PFSK-1 (cell line): Measurements from ENCODE around the gene LIPM.

Experiments used
- FOXP2 ChIP-seq: optimal IDR thresholded peaks from 2 replicates; pipeline ENCODE3; 2011; ENCODE audit warnings: borderline replicate concordance, control low read depth, inconsistent platforms; ENCODE audit not compliant: insufficient read depth; ENCODE audit errors: extremely low read length, extremely low read depth
- POLR2AphosphoS5 ChIP-seq: IDR thresholded peaks from 2 replicates; pipeline ENCODE4 v1.6.1; 2012; ENCODE audit warnings: low read depth, mild to moderate bottlenecking, control low read depth, low read length, moderate library complexity
- REST ChIP-seq, 2 experiments: IDR thresholded peaks; 2 replicates each; pipeline versions ENCODE4 v1.6.1 to v1.8.0; 2011 to 2012; ENCODE audit warnings: low read depth in 2 of 2, low read length in 2 of 2, control low read depth in 1 of 2, inconsistent platforms in 1 of 2, mild to moderate bottlenecking in 1 of 2, moderate library complexity in 1 of 2; ENCODE audit not compliant: insufficient read depth in 1 of 2
- SIN3A ChIP-seq: IDR thresholded peaks from 2 replicates; pipeline ENCODE4 v1.6.1; 2012; ENCODE audit warnings: mild to moderate bottlenecking, low read length, moderate library complexity, borderline replicate concordance; ENCODE audit not compliant: insufficient read depth
- TAF1 ChIP-seq: IDR thresholded peaks from 2 replicates; pipeline ENCODE4 v1.6.1; 2012; ENCODE audit warnings: low read length, control low read depth, borderline replicate concordance; ENCODE audit not compliant: insufficient read depth

GRCh38 chr10:88843171-88843570 lies 40.6 kb downstream of the LIPM start:
- TF ChIP-seq POLR2AphosphoS5 (no peak), TAF1 (no peak), REST (IDR thresholded peaks at IDR 0.05; ENCODE audit: insufficient read depth in 1 of 2, low read depth in 2 of 2, low read length in 2 of 2) (no peak), SIN3A (no peak), FOXP2 (no peak)
